ENCODE measurements around the gene ETS1. TPM values are rescaled to one million over a fixed set of nuclear protein-coding genes. Genes with fewer than 3 reads are reported as not detected.
A peak's percentile ranks its signal among the peaks of the same experiment; 100 is the strongest.

ETS1 gene
- total RNA-seq, 1 donor from 2014 or later, result 45.3 TPM

DNA sequence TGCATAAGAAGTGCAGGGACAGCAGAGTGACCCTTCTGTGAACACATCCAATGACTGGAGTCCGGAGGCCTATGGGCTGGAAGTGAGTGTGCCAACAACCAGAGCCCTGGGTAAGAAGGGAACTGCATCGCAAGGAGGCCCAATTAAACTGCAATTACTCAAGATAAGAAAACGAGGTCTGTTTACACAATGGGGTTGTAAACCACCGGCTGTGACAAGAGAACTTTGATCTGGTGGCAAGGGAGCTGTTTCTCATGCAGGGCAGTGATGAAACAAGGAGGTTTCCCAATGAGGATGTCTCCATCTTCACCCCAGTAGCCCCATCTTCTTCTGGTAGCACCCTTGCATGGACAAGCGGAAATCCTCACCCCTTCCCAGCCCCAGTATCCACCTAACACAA lies 21.5 kb downstream of the ETS1 start:
- TF ChIP-seq, protein P1, sequence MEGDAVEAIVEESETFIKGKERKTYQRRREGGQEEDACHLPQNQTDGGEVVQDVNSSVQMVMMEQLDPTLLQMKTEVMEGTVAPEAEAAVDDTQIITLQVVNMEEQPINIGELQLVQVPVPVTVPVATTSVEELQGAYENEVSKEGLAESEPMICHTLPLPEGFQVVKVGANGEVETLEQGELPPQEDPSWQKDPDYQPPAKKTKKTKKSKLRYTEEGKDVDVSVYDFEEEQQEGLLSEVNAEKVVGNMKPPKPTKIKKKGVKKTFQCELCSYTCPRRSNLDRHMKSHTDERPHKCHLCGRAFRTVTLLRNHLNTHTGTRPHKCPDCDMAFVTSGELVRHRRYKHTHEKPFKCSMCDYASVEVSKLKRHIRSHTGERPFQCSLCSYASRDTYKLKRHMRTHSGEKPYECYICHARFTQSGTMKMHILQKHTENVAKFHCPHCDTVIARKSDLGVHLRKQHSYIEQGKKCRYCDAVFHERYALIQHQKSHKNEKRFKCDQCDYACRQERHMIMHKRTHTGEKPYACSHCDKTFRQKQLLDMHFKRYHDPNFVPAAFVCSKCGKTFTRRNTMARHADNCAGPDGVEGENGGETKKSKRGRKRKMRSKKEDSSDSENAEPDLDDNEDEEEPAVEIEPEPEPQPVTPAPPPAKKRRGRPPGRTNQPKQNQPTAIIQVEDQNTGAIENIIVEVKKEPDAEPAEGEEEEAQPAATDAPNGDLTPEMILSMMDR (IDR thresholded peaks at IDR 0.05; ENCODE audit: borderline replicate concordance), result no peak
- Histone ChIP-seq H3K9me3 (replicated peaks) (no peaks in the 10 kb centered on the region), H3K36me3 (no peaks in the 10 kb centered on the region), H3K27ac (replicated peaks) (peak overlapping the region; percentile 77), H3K4me1 (peaks cover 67% of the 10 kb centered on the region), H3K4me3 (peak overlapping the region; percentile 53), H3K27me3 (ENCODE audit: low read depth) (no peaks in the 10 kb centered on the region)
- DNase-seq, result no peak
- intact Hi-C loops (cut with micrococcal nuclease), result no loop called here

DNA sequence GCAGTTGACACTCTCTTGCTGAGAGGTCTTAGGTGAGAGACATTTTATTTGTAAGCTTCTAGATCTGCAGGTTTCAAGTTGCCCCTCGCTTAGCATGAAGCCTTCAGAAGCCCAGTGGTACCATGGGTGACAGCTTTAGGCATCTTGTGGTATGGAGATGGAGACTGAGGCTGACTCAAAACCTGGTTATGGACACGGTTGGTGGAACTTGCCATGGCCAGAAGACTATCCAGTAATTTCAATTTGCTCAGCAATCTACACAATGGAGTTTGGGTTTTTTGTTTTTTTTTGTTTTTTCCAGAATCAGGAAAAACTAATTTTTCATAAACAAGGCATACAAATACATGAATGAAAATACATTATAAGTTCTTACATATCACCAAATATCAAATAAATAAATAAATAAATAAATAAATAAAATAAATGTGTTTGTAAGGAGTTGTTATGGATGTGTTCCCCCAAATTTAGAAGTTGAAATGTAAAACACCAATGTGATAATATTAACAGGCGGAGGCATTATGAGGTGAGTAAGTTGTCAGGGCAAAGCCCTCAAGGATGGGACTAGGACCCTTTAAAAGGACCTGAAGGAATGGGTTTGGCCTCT lies 22.6 kb downstream of the ETS1 start:
- H3K4me3 ChIP-seq, result peak overlapping the region; percentile 53
- H3K4me1 ChIP-seq, result peaks cover 55% of the 10 kb centered on the region
- peak overlapping the region; percentile 77 for H3K27ac ChIP-seq (replicated peaks)

GRCh38 chr11:128563942-128564641 lies 23.3 kb downstream of the ETS1 start:
- Histone ChIP-seq H3K4me1 (peaks cover 51% of the 10 kb centered on the region), H3K4me3 (no peak overlapping the region), H3K27me3 (ENCODE audit: low read depth) (no peaks in the 10 kb centered on the region), H3K9me3 (replicated peaks) (no peaks in the 10 kb centered on the region), H3K36me3 (no peaks in the 10 kb centered on the region), H3K27ac (replicated peaks) (peak overlapping the region; percentile 77)
- intact Hi-C loops (cut with micrococcal nuclease), result no loop called here
- TF ChIP-seq, protein P1 (IDR thresholded peaks at IDR 0.05; ENCODE audit: borderline replicate concordance), result no peak
- no peak for DNase-seq

More for the DNA sequence above, 22.6 kb downstream of the ETS1 start:
- Histone ChIP-seq H3K36me3 (no peaks in the 10 kb centered on the region), H3K9me3 (replicated peaks) (no peaks in the 10 kb centered on the region), H3K27me3 (ENCODE audit: low read depth) (no peaks in the 10 kb centered on the region)
- DNase-seq, result no peak
- TF ChIP-seq, protein P1 (IDR thresholded peaks at IDR 0.05; ENCODE audit: borderline replicate concordance), result no peak
- intact Hi-C loops (cut with micrococcal nuclease), result no loop called here

DNA sequence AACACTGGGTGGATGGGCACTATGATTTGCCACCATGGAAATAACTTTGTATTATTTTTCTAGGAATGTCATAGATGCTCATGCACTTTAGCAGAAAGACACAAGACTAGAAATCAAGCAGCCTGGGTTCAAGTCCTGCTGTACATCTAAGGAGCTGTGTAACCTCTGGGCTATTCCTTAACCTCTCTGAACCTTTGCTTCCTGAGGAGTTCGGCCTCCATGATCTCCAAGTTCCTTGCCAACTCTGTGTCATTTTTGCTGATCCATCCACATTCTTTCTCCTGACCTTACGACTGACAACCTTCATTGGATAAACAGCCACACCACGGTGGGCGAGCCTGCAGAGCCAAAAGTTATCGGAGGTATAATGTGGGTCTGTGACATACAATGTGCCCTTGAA lies 24.1 kb downstream of the ETS1 start:
- intact Hi-C loops (cut with micrococcal nuclease), result no loop called here
- TF ChIP-seq, protein P1 (IDR thresholded peaks at IDR 0.05; ENCODE audit: borderline replicate concordance), result no peak
- Histone ChIP-seq H3K27me3 (ENCODE audit: low read depth) (no peaks in the 10 kb centered on the region), H3K9me3 (replicated peaks) (no peaks in the 10 kb centered on the region), H3K4me1 (peaks cover 44% of the 10 kb centered on the region), H3K4me3 (no peak overlapping the region), H3K27ac (replicated peaks) (peak overlapping the region; percentile 77), H3K36me3 (no peaks in the 10 kb centered on the region)
- DNase-seq, result no peak

- intact Hi-C loops (cut with micrococcal nuclease), result loop anchor here (5.0 to 10.0 kb wide), 2 partner anchors 68 to 265 kb away; no protein-coding TSS in a partner anchor
- TF ChIP-seq, protein P1 (IDR thresholded peaks at IDR 0.05; ENCODE audit: borderline replicate concordance), result no peak
- Histone ChIP-seq H3K36me3 (no peaks in the 10 kb centered on the region), H3K27me3 (ENCODE audit: low read depth) (no peaks in the 10 kb centered on the region), H3K9me3 (replicated peaks) (no peaks in the 10 kb centered on the region), H3K4me1 (peaks cover 37% of the 10 kb centered on the region), H3K27ac (replicated peaks) (no peak overlapping the region), H3K4me3 (no peak overlapping the region)
- DNase-seq, result no peak
Observed at GRCh38 chr11:128559496-128560103, 27.8 kb downstream of the ETS1 start.

Measured in left ventricle myocardium inferior (tissue), 1 donor.